ENCODE measurements around the gene PPIL3. TPM values are rescaled to one million over a fixed set of nuclear protein-coding genes. Genes with fewer than 3 reads are reported as not detected.
"Not testable (repeated sequence)": the region's sequence is repeated elsewhere in the genome, so short reads cannot be mapped to it uniquely, and the experiment has no call there.

The PPIL3 gene
- polyA plus RNA-seq, 2 of the 4 experiments (the other 2 are of a cell fraction), result 27.5 to 75.6 TPM

GRCh38 chr2:200901459-200902072 is 12.7 kb upstream of the PPIL3 start:
- no peak overlapping the region for H3K4me3 ChIP-seq
- ChIA-PET POLR2A (interaction anchor here (0.6 to 1.2 kb wide), 4 partner anchors 12 to 332 kb away, joined by 3 to 9 read pairs (median 4); partner anchors contain the start of genes CLK1, NIF3L1 and PPIL3), CTCF (interaction anchor here (0.6 to 8.2 kb wide), 41 partner anchors 9 to 332 kb away, joined by 3 to 150 read pairs (median 4); partner anchors contain the start of genes CASP10 and ORC2)
- ATAC-seq, result peak; percentile 95 to 98
- peak; percentile 49 for FAIRE-seq
- H3K27ac ChIP-seq, result no peak overlapping the region
- 4% methylated on average over 4 of the region's 4 CpGs for WGBS (ENCODE audit: missing lambda C conversion rate)
- H3K9me3 ChIP-seq, result no peaks in the 10 kb centered on the region
- TF ChIP-seq EHMT2 (IDR thresholded peaks at IDR 0.05; ENCODE audit: low read depth) (no peak), FOSB (CRISPR knock-in tag; IDR thresholded peaks at IDR 0.05) (no peak), E2F6 (IDR thresholded peaks at IDR 0.05; ENCODE audit: borderline replicate concordance, low read depth) (no peak), RFX5 (IDR thresholded peaks at IDR 0.05) (no peak), HOXB5 (CRISPR knock-in tag; IDR thresholded peaks at IDR 0.05) (no peak), MYC (IDR thresholded peaks at IDR 0.05; ENCODE audit: borderline replicate concordance, low read length) (no peak), CEBPB (IDR thresholded peaks at IDR 0.05) (no peak), CTCF (IDR thresholded peaks at IDR 0.05) (peak; percentile 87), RAD21 (conservative IDR thresholded peaks at IDR 0.05 in 1 of 2, IDR thresholded peaks at IDR 0.05 in 1 of 2) (peak; percentile 85 to 88), FOSL2 (IDR thresholded peaks at IDR 0.05) (no peak), FOSL2 (CRISPR knock-in tag; IDR thresholded peaks at IDR 0.05) (no peak), ZFP36 (IDR thresholded peaks at IDR 0.05; ENCODE audit: borderline replicate concordance, partially characterized antibody) (no peak), SMC3 (IDR thresholded peaks at IDR 0.05) (peak; percentile 83), KDM1A (IDR thresholded peaks at IDR 0.05; ENCODE audit: low read depth) (no peak), CHD4 (IDR thresholded peaks at IDR 0.05; ENCODE audit: borderline replicate concordance) (no peak), BCL3 (IDR thresholded peaks at IDR 0.05) (no peak), ZC3H11A (IDR thresholded peaks at IDR 0.05) (no peak), RNF2 (IDR thresholded peaks at IDR 0.05; ENCODE audit: borderline replicate concordance, low read depth) (no peak)
- H3K4me2 ChIP-seq, result no peak overlapping the region
- peak; percentile 90 to 94 for DNase-seq (ENCODE audit: low read depth in 1 of 2, low spot score in 1 of 2)
- peaks cover 12% of the 10 kb centered on the region; the same call in 1 of the 3 replicates for H3K4me1 ChIP-seq

- Histone ChIP-seq H3K9me3 (no peaks in the 10 kb centered on the region), H3K4me1 (peaks cover 12% of the 10 kb centered on the region; the same call in 1 of the 3 replicates), H3K4me3 (no peak overlapping the region), H3K4me2 (no peak overlapping the region), H3K27ac (no peak overlapping the region)
- CTCF ChIA-PET, result interaction anchor here (0.6 to 1.2 kb wide), 5 partner anchors 76 to 969 kb away, joined by 3 to 4 read pairs (median 4); no protein-coding TSS in a partner anchor
- DNase-seq (ENCODE audit: low read depth in 1 of 2, low spot score in 1 of 2), result no peak
- FAIRE-seq, result no peak
- no peak for TF ChIP-seq USF2 (IDR thresholded peaks at IDR 0.05)
- peak; percentile 76 for TF ChIP-seq MAFK (IDR thresholded peaks at IDR 0.05; ENCODE audit: partially characterized antibody)
- no peak for ATAC-seq
- POLR2A ChIA-PET, result no interaction called here
These were observed 10.6 kb upstream of the PPIL3 start for GRCh38 chr2:200899482-200899881.

GRCh38 chr2:200881715-200882249 is 7.1 kb downstream of the PPIL3 start:
- FAIRE-seq; H3K4me2 ChIP-seq; H3K27ac ChIP-seq; H3K4me3 ChIP-seq; H3K4me1 ChIP-seq; H3K9me3 ChIP-seq; ATAC-seq; DNase-seq (ENCODE audit: low read depth in 1 of 2, low spot score in 1 of 2): not testable (repeated sequence)
- WGBS (ENCODE audit: missing lambda C conversion rate), result 71% methylated on average over 2 of the region's 2 CpGs
- ChIA-PET CTCF (interaction anchor here (0.6 to 1.3 kb wide), 3 partner anchors 18 to 210 kb away, joined by 3 read pairs; partner anchors contain the start of gene CLK1), POLR2A (interaction anchor here (1.2 kb wide), 1 partner anchor 18 kb away, joined by 3 read pairs; the partner anchor contains the start of gene CLK1)
